Measurements from ENCODE around the gene RBPJL.

DNA sequence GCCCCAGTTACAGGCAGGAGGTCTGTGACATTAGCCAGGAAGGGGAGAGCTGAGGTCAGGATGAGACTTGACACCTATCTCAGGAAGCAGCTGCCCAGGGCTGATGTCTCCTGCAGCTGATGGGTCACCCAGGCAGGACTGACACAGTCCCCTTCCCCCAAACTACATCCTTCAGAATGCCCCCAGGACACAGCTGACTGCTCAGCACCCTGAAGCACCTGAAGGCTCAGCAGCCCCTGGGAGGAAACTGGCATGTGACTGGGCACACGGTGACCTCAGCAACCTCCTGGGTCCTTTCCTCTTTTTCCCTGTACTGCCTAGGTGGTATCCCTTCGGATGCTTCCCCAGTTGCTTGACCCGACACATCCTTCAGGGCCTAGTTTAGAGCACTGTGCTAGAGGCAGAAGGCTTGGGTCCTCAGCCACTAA lies 39.7 kb downstream of the RBPJL start:
- no peak for TF ChIP-seq RFX5 (IDR thresholded peaks at IDR 0.05)
- TF ChIP-seq JUNB (IDR thresholded peaks at IDR 0.05), result no peak
- TF ChIP-seq NR3C1 (IDR thresholded peaks at IDR 0.05), result no peak
- TF ChIP-seq HDAC2 (IDR thresholded peaks at IDR 0.05), result no peak
- TF ChIP-seq CTCF (IDR thresholded peaks at IDR 0.05), result no peak
- no peak for TF ChIP-seq MAX (IDR thresholded peaks at IDR 0.05)
- no peak for TF ChIP-seq ELK1 (IDR thresholded peaks at IDR 0.05; ENCODE audit: low read depth, low read length)
- no peak for TF ChIP-seq TP53 (CRISPR knock-in tag; IDR thresholded peaks at IDR 0.05)
- TF ChIP-seq, protein P1, sequence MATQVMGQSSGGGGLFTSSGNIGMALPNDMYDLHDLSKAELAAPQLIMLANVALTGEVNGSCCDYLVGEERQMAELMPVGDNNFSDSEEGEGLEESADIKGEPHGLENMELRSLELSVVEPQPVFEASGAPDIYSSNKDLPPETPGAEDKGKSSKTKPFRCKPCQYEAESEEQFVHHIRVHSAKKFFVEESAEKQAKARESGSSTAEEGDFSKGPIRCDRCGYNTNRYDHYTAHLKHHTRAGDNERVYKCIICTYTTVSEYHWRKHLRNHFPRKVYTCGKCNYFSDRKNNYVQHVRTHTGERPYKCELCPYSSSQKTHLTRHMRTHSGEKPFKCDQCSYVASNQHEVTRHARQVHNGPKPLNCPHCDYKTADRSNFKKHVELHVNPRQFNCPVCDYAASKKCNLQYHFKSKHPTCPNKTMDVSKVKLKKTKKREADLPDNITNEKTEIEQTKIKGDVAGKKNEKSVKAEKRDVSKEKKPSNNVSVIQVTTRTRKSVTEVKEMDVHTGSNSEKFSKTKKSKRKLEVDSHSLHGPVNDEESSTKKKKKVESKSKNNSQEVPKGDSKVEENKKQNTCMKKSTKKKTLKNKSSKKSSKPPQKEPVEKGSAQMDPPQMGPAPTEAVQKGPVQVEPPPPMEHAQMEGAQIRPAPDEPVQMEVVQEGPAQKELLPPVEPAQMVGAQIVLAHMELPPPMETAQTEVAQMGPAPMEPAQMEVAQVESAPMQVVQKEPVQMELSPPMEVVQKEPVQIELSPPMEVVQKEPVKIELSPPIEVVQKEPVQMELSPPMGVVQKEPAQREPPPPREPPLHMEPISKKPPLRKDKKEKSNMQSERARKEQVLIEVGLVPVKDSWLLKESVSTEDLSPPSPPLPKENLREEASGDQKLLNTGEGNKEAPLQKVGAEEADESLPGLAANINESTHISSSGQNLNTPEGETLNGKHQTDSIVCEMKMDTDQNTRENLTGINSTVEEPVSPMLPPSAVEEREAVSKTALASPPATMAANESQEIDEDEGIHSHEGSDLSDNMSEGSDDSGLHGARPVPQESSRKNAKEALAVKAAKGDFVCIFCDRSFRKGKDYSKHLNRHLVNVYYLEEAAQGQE (IDR thresholded peaks at IDR 0.05), result no peak
- no peak for TF ChIP-seq MAFK (IDR thresholded peaks at IDR 0.05; ENCODE audit: partially characterized antibody)
